ENCODE measurements around the gene HOMER2.
A peak's percentile ranks its signal among the peaks of the same experiment; 100 is the strongest.
"Not testable (repeated sequence)": the region's sequence is repeated elsewhere in the genome, so short reads cannot be mapped to it uniquely, and the experiment has no call there.

Gene HOMER2

GRCh38 chr15:82952158-82953081 lies at the start of gene HOMER2:
Gene HOMER2 (minus strand): TSS chr15:82952720. CDS start chr15:82952535, 185 bp downstream.
- DNase-seq: no peak

- not testable (repeated sequence) for DNase-seq
Observed at GRCh38 chr15:83000672-83001031, 48.1 kb upstream of the HOMER2 start.

- DNase-seq: peak; percentile 30
Observed at GRCh38 chr15:82999905-83000671, 47.6 kb upstream of the HOMER2 start.

- no peak for DNase-seq
Observed at GRCh38 chr15:82999426-82999825, 46.9 kb upstream of the HOMER2 start.

GRCh38 chr15:82995938-82996337 lies 43.4 kb upstream of the HOMER2 start:
- DNase-seq: no peak

- no peak for DNase-seq
Observed at GRCh38 chr15:82995076-82995475, 42.6 kb upstream of the HOMER2 start.

- no peak for DNase-seq
Observed at GRCh38 chr15:82993144-82993543, 40.6 kb upstream of the HOMER2 start.

GRCh38 chr15:82992436-82992998 lies 40.0 kb upstream of the HOMER2 start:
- no peak for DNase-seq

GRCh38 chr15:82986442-82986780 lies 33.9 kb upstream of the HOMER2 start:
- DNase-seq: no peak

- DNase-seq: peak; percentile 95
Observed at GRCh38 chr15:82985688-82986441, 33.3 kb upstream of the HOMER2 start, which contains the start of gene RAMAC. Gene RAMAC (plus strand): TSS chr15:82986210. CDS start chr15:82989019, 2,809 bp downstream.

- DNase-seq: no peak
Observed at GRCh38 chr15:82980981-82981380, 28.5 kb upstream of the HOMER2 start.

GRCh38 chr15:82979726-82980125 lies 27.2 kb upstream of the HOMER2 start:
- no peak for DNase-seq

- no peak for DNase-seq
Observed at GRCh38 chr15:82978438-82978837, 25.9 kb upstream of the HOMER2 start.

- DNase-seq: no peak
Observed at GRCh38 chr15:82977076-82977475, 24.6 kb upstream of the HOMER2 start.

- DNase-seq: no peak
Observed at GRCh38 chr15:82972990-82973389, 20.5 kb upstream of the HOMER2 start.

GRCh38 chr15:82971218-82971984 lies 18.9 kb upstream of the HOMER2 start:
- DNase-seq: no peak

- DNase-seq: no peak
Observed at GRCh38 chr15:82970696-82971095, 18.2 kb upstream of the HOMER2 start.

- DNase-seq: no peak
Observed at GRCh38 chr15:82970078-82970686, 17.7 kb upstream of the HOMER2 start.

GRCh38 chr15:82969353-82969752 lies 16.8 kb upstream of the HOMER2 start:
- no peak for DNase-seq

GRCh38 chr15:82968066-82968465 lies 15.5 kb upstream of the HOMER2 start:
- no peak for DNase-seq

GRCh38 chr15:82966671-82967071 lies 14.2 kb upstream of the HOMER2 start:
- no peak for DNase-seq

- no peak for DNase-seq
Observed at GRCh38 chr15:82964890-82965289, 12.4 kb upstream of the HOMER2 start.
